Ovary (tissue), 9 donors: ENCODE results near the gene OR2W1. TPM values are rescaled to one million over a fixed set of nuclear protein-coding genes. Genes with fewer than 3 reads are reported as not detected.

Source experiments
- DNase-seq, 5 donors: peaks; one replicate each; pipeline ENCODE4 v3.0.0-alpha.2; 2019 to 2020
- H3K27ac ChIP-seq, 2 donors: fragments of 200-600 bp; one replicate each; pipeline versions ENCODE4 v1.5.1 to v1.8.0; 2019 to 2022
- H3K27me3 ChIP-seq: fragments of 200-600 bp; one replicate; pipeline ENCODE4 v1.8.0; 2022
- H3K36me3 ChIP-seq: fragments of 200-600 bp; sonication (generic); one replicate; pipeline ENCODE4 v1.5.1; 2019
- H3K4me1 ChIP-seq: one replicate; pipeline ENCODE4 v1.8.1; 2013; ENCODE audit warnings: mild to moderate bottlenecking, moderate library complexity; ENCODE audit not compliant: insufficient read depth
- H3K4me3 ChIP-seq: fragments of 200-600 bp; sonication (generic); one replicate; pipeline ENCODE4 v1.5.1; 2017
- H3K9me3 ChIP-seq, 2 donors: fragments of 200-600 bp in 1 of 2; sonication (generic) in 1 of 2; one replicate each; pipeline versions ENCODE4 v1.5.1 to v1.8.1; 2013 to 2019; ENCODE audit warnings: mild to moderate bottlenecking in 1 of 2, moderate library complexity in 1 of 2
- EP300 ChIP-seq: sonication (generic); formaldehyde crosslinking; IDR thresholded peaks from one replicate; pipeline ENCODE4 v1.6.1; 2017; ENCODE audit warnings: antibody characterized with exemption
- POLR2A ChIP-seq: fragments of 450-650 bp; IDR thresholded peaks from one replicate; pipeline ENCODE4 v1.6.1; 2017; ENCODE audit warnings: antibody characterized with exemption, mild to moderate bottlenecking, moderate library complexity
- WGBS, 3 donors: extraction: QIAGEN DNeasy Blood & Tissue Kit in 1 of 3; methylation state at CpG; one replicate each; pipeline versions ENCODE4 v1.1.5 to v1.1.7; 2013 to 2017; 5-methylcytosine and 5-hydroxymethylcytosine counted together
- intact Hi-C, 4 donors: fragments of 100-400 bp; cut with DNase I; formaldehyde crosslinking; loops; one replicate each; pipeline versions ENCODE4 v1.11.0 to v1.15.1; 2022 to 2023
- polyA plus RNA-seq, 2 donors: library from polyadenylated mRNA; stranded (reverse); fragments of 200-250 nt in 1 of 2; fragments of 350-450 nt in 1 of 2; fragmentation: Illumina TruSeq in 1 of 2; extraction: RNeasy Lipid Tissue Mini Kit (QIAGEN cat#74804) in 1 of 2; gene quantifications; one replicate each; pipeline ENCODE4 v1.2.3, GENCODE V29; 2013 to 2014
- total RNA-seq, 7 donors: library from RNA; depleted of rRNA in 2 of 7; stranded (reverse); fragments of >200 nt in 2 of 7; fragmentation: NEBNext Ultra II Directional in 3 of 7; extraction: Animal tissue kit (Norgen Biotek cat#: 25700) in 3 of 7; gene quantifications; one replicate each; pipeline versions ENCODE4 v1.1.0 to v1.2.4, GENCODE V29; 2016 to 2023
- TF ChIP-seq, protein P1 (sequence below), 3 donors: fragments of 450-650 bp in 2 of 3; fragments of 200-600 bp in 1 of 3; IDR thresholded peaks; one replicate each; pipeline versions ENCODE4 v1.5.1 to v1.8.0; 2016 to 2022; ENCODE audit warnings: antibody characterized with exemption in 3 of 3, mild to moderate bottlenecking in 1 of 3
- donor health status: DM: no; HTN: no; CAD: no; lungs with moderate emphysema.
- donor health status: DM: no; HTN: no; CAD: no.
- donor health status: Bipolar disorder and iron deficiency.
- donor health status: DM: yes; HTN: yes; CAD: no.
- donor health status: DM: no; HTN: no; CAD: no.
- donor health status: DM: yes; HTN: yes; CAD: no.

The OR2W1 gene
- total and polyA plus RNA-seq, 9 donors = not detected

DNA sequence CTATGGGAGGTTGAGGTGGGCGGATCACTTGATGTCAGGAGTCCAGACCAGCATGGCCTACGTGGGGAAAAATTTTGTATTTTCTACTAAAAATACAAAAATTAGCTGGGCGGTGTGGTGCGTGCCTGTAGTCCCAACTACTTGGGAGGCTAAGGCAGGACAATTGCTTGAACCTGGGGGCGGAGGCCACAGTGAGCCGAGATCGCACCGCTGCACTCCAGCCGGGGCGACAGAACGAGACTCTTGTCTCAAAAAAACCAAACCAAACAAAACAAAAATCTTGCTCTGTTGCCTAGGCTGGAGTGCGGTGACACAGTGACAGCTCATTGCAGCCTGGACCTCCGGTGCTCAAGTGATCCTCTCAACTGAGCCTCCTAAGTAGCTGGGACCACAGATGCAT, 16.2 kb downstream of the OR2W1 start:
- Histone ChIP-seq H3K36me3 (no peaks in the 10 kb centered on the region), H3K4me1 (no peaks in the 10 kb centered on the region), H3K9me3 (no peaks in the 10 kb centered on the region), H3K4me3 (no peak overlapping the region), H3K27ac (no peak overlapping the region), H3K27me3 (no peaks in the 10 kb centered on the region)
- TF ChIP-seq, protein P1, sequence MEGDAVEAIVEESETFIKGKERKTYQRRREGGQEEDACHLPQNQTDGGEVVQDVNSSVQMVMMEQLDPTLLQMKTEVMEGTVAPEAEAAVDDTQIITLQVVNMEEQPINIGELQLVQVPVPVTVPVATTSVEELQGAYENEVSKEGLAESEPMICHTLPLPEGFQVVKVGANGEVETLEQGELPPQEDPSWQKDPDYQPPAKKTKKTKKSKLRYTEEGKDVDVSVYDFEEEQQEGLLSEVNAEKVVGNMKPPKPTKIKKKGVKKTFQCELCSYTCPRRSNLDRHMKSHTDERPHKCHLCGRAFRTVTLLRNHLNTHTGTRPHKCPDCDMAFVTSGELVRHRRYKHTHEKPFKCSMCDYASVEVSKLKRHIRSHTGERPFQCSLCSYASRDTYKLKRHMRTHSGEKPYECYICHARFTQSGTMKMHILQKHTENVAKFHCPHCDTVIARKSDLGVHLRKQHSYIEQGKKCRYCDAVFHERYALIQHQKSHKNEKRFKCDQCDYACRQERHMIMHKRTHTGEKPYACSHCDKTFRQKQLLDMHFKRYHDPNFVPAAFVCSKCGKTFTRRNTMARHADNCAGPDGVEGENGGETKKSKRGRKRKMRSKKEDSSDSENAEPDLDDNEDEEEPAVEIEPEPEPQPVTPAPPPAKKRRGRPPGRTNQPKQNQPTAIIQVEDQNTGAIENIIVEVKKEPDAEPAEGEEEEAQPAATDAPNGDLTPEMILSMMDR (IDR thresholded peaks at IDR 0.05) = no peak
- TF ChIP-seq POLR2A = no peak
- intact Hi-C loops = no loop called here
- no peak for DNase-seq
- WGBS, 3 donors = 87 to 91% (median 88%) methylated on average over 13 of the region's 13 CpGs

DNA sequence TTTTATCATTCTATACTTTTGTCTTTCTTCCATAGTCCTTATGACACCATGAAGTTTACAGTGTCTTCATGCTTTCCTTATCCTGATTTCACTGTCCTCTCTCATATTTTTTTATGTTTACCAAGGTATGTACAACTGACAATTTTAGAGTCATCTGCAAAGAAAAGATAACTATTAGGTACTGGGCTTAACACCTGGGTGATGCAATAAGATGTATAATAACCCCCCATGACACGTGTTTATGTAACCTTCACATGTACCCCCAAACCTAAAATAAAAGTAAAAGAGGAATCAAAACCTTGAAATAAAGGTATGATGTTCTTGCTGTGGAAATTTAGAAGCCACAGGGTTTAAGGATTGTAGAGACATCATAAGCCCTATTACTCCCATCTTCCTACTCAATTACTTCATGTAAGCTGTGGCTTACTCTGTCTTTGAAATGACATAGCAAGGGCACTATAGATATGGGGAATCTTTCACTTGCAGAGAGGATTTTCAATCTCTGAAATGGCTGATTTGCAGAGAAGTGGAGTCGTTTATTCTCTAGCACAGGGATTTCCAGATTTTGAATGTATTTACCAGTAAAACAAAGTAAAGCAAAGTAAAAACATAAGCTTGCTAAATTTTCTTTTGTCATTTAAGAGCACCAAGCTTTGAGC, 18.9 kb downstream of the OR2W1 start:
- WGBS, 3 donors = 43 to 51% (median 49%) methylated on average over 2 of the region's 2 CpGs
- Histone ChIP-seq H3K4me3 (no peak overlapping the region), H3K4me1 (no peaks in the 10 kb centered on the region), H3K36me3 (no peaks in the 10 kb centered on the region), H3K27me3 (no peaks in the 10 kb centered on the region), H3K27ac (no peak overlapping the region), H3K9me3 (no peaks in the 10 kb centered on the region)
- intact Hi-C loops = no loop called here
- DNase-seq = no peak
- TF ChIP-seq, protein P1 (IDR thresholded peaks at IDR 0.05) = no peak
- TF ChIP-seq EP300 (no peak), POLR2A (no peak)

DNA sequence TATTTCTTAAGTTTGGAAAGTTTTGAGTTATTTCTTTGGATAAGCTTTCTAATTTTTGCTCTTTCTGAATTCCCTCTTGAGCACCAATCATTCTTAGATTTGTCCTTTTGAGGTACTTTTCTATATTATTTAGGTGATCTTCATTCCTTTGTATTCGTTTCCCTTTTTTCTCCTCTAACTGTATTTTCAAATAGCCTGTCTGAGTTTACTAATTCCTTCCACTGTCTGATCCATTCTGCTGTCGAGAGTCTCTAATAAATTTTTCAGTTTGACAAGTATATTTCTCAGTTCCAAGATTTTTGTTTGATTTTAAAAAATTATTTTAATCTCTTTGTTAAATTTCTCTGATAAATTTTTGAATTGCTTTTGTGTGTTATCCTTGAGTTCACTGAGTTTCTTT, 23.5 kb downstream of the OR2W1 start:
- Histone ChIP-seq H3K4me1 (no peaks in the 10 kb centered on the region), H3K27me3 (no peaks in the 10 kb centered on the region), H3K9me3 (no peaks in the 10 kb centered on the region), H3K36me3 (no peaks in the 10 kb centered on the region), H3K27ac (no peak overlapping the region), H3K4me3 (no peak overlapping the region)
- no peak for DNase-seq
- TF ChIP-seq POLR2A (no peak), EP300 (no peak)
- TF ChIP-seq, protein P1 (IDR thresholded peaks at IDR 0.05) = no peak
- 72 to 76% (median 75%) methylated on average over 2 of the region's 2 CpGs for WGBS, 3 donors
- intact Hi-C loops = no loop called here

DNA sequence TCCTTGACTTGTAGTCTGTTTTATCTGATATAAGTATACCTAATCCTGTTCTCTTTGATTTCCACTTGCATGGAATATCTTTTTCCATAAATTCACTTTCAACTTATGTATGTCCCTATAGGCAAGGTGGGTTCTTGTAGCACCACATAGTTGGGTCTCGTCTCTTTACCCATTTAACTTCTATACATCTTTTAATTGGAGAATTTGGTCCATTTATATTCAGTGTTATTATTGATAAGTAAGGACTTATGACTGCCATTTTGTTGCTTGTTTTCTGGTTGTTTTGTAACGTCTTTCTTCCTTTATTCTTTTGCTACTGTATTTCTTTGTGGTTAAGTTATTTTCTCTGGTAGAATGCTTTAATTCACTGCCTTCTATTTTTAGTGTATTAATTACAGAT, 25.3 kb downstream of the OR2W1 start:
- Histone ChIP-seq H3K4me3 (no peak overlapping the region), H3K27me3 (no peaks in the 10 kb centered on the region), H3K36me3 (no peaks in the 10 kb centered on the region), H3K27ac (no peak overlapping the region), H3K4me1 (peaks cover 4% of the 10 kb centered on the region), H3K9me3 (no peaks in the 10 kb centered on the region)
- no peak for DNase-seq
- intact Hi-C loops = loop anchor here (5.0 to 10.0 kb wide), 6 partner anchors 175 to 335 kb away; no protein-coding TSS in a partner anchor
- 50 to 68% (median 60%) methylated on average over 2 of the region's 2 CpGs for WGBS, 3 donors
- TF ChIP-seq, protein P1 (IDR thresholded peaks at IDR 0.05) = no peak
- TF ChIP-seq EP300 (no peak), POLR2A (no peak)
